ENCODE data around the gene IL5RA.

DNA sequence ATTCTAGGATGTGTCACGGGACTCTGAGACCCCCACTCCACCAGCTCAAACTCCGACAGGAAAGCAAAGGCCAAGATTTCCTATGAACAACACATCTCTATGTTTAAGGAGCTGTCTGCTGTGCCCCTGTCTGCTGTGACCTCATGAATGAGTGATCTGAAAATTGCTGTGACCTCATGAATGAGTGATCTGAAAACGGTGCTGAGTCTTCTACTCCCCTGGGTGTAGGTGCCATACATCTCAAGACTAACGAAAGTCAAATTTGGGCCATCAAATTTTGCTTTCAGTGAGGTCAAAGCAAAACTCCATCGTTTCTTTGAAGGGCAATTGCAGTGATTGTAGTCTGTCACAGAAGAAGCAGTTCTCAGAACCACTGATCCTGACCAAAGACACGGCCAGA lies 24.4 kb downstream of the IL5RA start:
- TF ChIP-seq, protein P1, sequence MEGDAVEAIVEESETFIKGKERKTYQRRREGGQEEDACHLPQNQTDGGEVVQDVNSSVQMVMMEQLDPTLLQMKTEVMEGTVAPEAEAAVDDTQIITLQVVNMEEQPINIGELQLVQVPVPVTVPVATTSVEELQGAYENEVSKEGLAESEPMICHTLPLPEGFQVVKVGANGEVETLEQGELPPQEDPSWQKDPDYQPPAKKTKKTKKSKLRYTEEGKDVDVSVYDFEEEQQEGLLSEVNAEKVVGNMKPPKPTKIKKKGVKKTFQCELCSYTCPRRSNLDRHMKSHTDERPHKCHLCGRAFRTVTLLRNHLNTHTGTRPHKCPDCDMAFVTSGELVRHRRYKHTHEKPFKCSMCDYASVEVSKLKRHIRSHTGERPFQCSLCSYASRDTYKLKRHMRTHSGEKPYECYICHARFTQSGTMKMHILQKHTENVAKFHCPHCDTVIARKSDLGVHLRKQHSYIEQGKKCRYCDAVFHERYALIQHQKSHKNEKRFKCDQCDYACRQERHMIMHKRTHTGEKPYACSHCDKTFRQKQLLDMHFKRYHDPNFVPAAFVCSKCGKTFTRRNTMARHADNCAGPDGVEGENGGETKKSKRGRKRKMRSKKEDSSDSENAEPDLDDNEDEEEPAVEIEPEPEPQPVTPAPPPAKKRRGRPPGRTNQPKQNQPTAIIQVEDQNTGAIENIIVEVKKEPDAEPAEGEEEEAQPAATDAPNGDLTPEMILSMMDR (IDR thresholded peaks at IDR 0.05; ENCODE audit: borderline replicate concordance, extremely low read depth, low read length, poor library complexity, severe bottlenecking) = no peak
- TF ChIP-seq EZH2 (IDR thresholded peaks at IDR 0.05; ENCODE audit: borderline replicate concordance, low read depth, low read length, severe bottlenecking) = no peak

All from DND-41 (cell line).